ENCODE results near the gene CNTNAP2. TPM values are rescaled to one million over a fixed set of nuclear protein-coding genes. Genes with fewer than 3 reads are reported as not detected.

The CNTNAP2 gene
- total and polyA plus RNA-seq, 11 donors = 0.01 to 2.6 (median 0.31) TPM; not detected in 3

GRCh38 chr7:147276783-147277370, 1160.3 kb downstream of the CNTNAP2 start:
- peaks cover 0 to 17% (median 0%) of the 10 kb centered on the region in 12 donors for H3K9me3 ChIP-seq
- no peaks in the 10 kb centered on the region for H3K27me3 ChIP-seq
- no peak for TF ChIP-seq CTCF (IDR thresholded peaks at IDR 0.05)
- TF ChIP-seq POLR2A (IDR thresholded peaks at IDR 0.05) = no peak
- H3K4me1 ChIP-seq = no peaks in the 10 kb centered on the region
- no peaks in the 10 kb centered on the region for H3K36me3 ChIP-seq
- no peak overlapping the region for H3K27ac ChIP-seq
- no peak overlapping the region for H3K4me3 ChIP-seq
- intact Hi-C loops (cut with DNase I) = no loop called here
- DNase-seq (no peak), ATAC-seq (no peak)
- WGBS, 4 donors = 74 to 77% (median 74%) methylated on average over 6 of the region's 6 CpGs

- no peak for DNase-seq
- no peak overlapping the region for H3K4me3 ChIP-seq
- intact Hi-C loops (cut with DNase I) = no loop called here
- H3K27ac ChIP-seq = no peak overlapping the region
- no peaks in the 10 kb centered on the region for H3K27me3 ChIP-seq
- no peak for TF ChIP-seq CTCF (IDR thresholded peaks at IDR 0.05)
- no peak for TF ChIP-seq POLR2A (IDR thresholded peaks at IDR 0.05)
- peaks cover 0 to 5% (median 0%) of the 10 kb centered on the region in 12 donors for H3K9me3 ChIP-seq
- no peaks in the 10 kb centered on the region for H3K36me3 ChIP-seq
- WGBS, 4 donors = 73 to 84% (median 80%) methylated on average over 4 of the region's 4 CpGs
- H3K4me1 ChIP-seq = no peaks in the 10 kb centered on the region
- no peak for ATAC-seq
These were observed 1162.9 kb downstream of the CNTNAP2 start for GRCh38 chr7:147279514-147279913.

GRCh38 chr7:147279964-147280374, 1163.4 kb downstream of the CNTNAP2 start:
- no peak overlapping the region for H3K4me3 ChIP-seq
- H3K4me1 ChIP-seq = no peaks in the 10 kb centered on the region
- no peak for ATAC-seq
- peaks cover 0 to under 1% (median 0%) of the 10 kb centered on the region in 12 donors for H3K9me3 ChIP-seq
- H3K27ac ChIP-seq = no peak overlapping the region
- H3K36me3 ChIP-seq = no peaks in the 10 kb centered on the region
- 75 to 80% (median 78%) methylated on average over 2 of the region's 2 CpGs for WGBS, 4 donors
- no peak for DNase-seq
- H3K27me3 ChIP-seq = no peaks in the 10 kb centered on the region
- intact Hi-C loops (cut with DNase I) = no loop called here
- TF ChIP-seq CTCF (IDR thresholded peaks at IDR 0.05) (no peak), POLR2A (IDR thresholded peaks at IDR 0.05) (no peak)

- Histone ChIP-seq H3K27me3 (no peaks in the 10 kb centered on the region), H3K4me1 (no peaks in the 10 kb centered on the region), H3K36me3 (no peaks in the 10 kb centered on the region), H3K9me3 (no peaks in the 10 kb centered on the region), H3K4me3 (no peak overlapping the region), H3K27ac (no peak overlapping the region)
- ATAC-seq (no peak), DNase-seq (no peak)
- TF ChIP-seq POLR2A (IDR thresholded peaks at IDR 0.05) (no peak), CTCF (IDR thresholded peaks at IDR 0.05) (no peak)
- intact Hi-C loops (cut with DNase I) = no loop called here
These were observed 1165.6 kb downstream of the CNTNAP2 start for GRCh38 chr7:147282204-147282603.

All from heart left ventricle (tissue), 16 donors.